ENCODE measurements around the gene PSD2. TPM values are rescaled to one million over a fixed set of nuclear protein-coding genes. Genes with fewer than 3 reads are reported as not detected.
A peak's percentile ranks its signal among the peaks of the same experiment; 100 is the strongest.

PSD2 gene
- total RNA-seq, 1 experiment from 2014 or later: 0.05 TPM

DNA sequence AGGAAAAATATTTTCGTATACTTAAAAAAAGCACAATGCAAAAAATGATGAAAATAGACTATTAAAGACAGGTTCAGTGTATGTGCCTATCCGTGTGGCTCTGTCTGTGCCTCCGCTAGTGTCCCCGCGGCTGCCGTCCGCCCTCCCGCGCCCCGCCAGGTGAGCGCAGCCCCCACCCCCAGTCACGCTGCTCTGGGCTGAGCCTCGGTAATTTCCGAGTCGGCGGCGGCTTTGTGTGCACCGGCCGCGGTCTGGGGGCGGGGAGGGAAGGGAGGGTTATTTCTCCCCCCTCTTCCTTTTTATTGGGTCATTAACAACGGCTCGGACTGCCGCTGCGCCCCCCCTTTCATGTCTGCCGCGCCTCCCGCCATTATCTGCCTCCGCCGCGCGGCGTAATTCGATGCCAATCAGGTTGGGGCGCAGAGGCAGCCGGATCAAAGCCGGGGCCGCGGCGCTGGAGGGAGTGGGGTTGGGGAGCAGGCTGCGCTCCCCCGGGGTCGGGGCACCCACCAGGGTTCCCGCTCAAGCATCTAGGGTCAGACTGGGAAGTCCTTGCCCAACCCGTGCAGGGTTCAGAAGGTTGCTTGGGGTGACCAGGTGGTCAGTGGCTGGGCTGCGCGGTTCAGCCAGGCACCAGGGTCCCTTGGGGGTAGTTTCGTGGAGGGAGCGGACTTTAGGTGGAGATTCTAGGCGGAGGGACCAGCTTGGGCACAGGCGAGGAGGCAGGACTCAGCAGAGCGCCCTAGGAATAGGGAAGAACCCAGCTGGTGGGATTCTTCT lies 39.5 kb upstream of the PSD2 start:
- POLR2A ChIA-PET: no interaction called here
- peak overlapping the region; percentile 17 to 31 for H3K4me3 ChIP-seq (ENCODE audit: low read depth in 2 of 2, low read length in 2 of 2)
- no peaks in the 10 kb centered on the region for H3K9me3 ChIP-seq (ENCODE audit: control insufficient read depth, insufficient read depth, low read depth, low read length)
- TF ChIP-seq POLR2AphosphoS5 (IDR thresholded peaks at IDR 0.05; ENCODE audit: low read depth, low read length) (no peak), SIN3A (IDR thresholded peaks at IDR 0.05; ENCODE audit: borderline replicate concordance, insufficient read depth, low read depth, low read length) (no peak), TCF7L2 (IDR thresholded peaks at IDR 0.05; ENCODE audit: low read depth, low read length) (peak; percentile 95)
- TF ChIP-seq, protein P1, sequence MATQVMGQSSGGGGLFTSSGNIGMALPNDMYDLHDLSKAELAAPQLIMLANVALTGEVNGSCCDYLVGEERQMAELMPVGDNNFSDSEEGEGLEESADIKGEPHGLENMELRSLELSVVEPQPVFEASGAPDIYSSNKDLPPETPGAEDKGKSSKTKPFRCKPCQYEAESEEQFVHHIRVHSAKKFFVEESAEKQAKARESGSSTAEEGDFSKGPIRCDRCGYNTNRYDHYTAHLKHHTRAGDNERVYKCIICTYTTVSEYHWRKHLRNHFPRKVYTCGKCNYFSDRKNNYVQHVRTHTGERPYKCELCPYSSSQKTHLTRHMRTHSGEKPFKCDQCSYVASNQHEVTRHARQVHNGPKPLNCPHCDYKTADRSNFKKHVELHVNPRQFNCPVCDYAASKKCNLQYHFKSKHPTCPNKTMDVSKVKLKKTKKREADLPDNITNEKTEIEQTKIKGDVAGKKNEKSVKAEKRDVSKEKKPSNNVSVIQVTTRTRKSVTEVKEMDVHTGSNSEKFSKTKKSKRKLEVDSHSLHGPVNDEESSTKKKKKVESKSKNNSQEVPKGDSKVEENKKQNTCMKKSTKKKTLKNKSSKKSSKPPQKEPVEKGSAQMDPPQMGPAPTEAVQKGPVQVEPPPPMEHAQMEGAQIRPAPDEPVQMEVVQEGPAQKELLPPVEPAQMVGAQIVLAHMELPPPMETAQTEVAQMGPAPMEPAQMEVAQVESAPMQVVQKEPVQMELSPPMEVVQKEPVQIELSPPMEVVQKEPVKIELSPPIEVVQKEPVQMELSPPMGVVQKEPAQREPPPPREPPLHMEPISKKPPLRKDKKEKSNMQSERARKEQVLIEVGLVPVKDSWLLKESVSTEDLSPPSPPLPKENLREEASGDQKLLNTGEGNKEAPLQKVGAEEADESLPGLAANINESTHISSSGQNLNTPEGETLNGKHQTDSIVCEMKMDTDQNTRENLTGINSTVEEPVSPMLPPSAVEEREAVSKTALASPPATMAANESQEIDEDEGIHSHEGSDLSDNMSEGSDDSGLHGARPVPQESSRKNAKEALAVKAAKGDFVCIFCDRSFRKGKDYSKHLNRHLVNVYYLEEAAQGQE (IDR thresholded peaks at IDR 0.05; ENCODE audit: insufficient read depth in 1 of 2, low read depth in 2 of 2, low read length in 1 of 2): no peak
- H3K27me3 ChIP-seq (ENCODE audit: control insufficient read depth, insufficient read depth, low read length): 0 out of 2 replicates have a peak, but pooled peaks cover 7% of the 10 kb centered on the region
- no peak overlapping the region for H3K27ac ChIP-seq (ENCODE audit: low read length)
- intact Hi-C loops (cut with micrococcal nuclease; ENCODE audit: unreplicated experiment) (loop anchor here (5.0 kb wide), 1 partner anchor 64 kb away; no protein-coding TSS in a partner anchor), in situ Hi-C loops (cut with HindIII; ENCODE audit: low pct_unique_long_range_greater_than_20kb, low sequenced_read_pairs) (no loop called here)
- no peak for DNase-seq (ENCODE audit: low read depth, low spot score)
- no peaks in the 10 kb centered on the region for H3K36me3 ChIP-seq (ENCODE audit: control insufficient read depth, insufficient read depth, low read length)
- CTCF ChIA-PET: interaction anchor here (1.4 kb wide), 1 partner anchor 10 kb away, joined by 5 read pairs; no protein-coding TSS in a partner anchor
- H3K4me1 ChIP-seq (ENCODE audit: control insufficient read depth, insufficient read depth, low read length): peaks cover 13% of the 10 kb centered on the region
- BruUV-seq (replicated peaks): no TSS peak
- no peak for ATAC-seq

DNA sequence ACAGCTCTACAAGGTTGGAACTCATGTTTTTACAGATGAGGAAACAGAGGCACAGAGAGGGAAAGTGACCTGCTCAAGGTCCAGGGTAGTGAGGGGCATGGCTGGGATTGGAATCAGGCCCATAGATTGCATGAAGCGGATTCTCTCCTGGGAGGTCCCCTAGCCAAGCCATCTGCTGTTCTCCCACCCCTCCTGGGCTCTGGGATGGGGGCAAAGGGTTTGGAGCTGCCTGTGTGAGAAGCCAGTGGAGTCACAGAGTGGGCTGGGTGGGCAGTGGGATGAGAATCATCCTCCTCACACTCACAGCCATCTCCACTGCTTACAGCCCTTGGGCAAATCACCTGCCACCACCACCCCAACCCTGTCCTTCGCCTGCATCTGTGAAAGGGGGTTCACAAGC lies 38.6 kb upstream of the PSD2 start:
- POLR2A ChIA-PET: no interaction called here
- no TSS peak for BruUV-seq (replicated peaks)
- H3K27me3 ChIP-seq (ENCODE audit: control insufficient read depth, insufficient read depth, low read length): 0 out of 2 replicates have a peak, but pooled peaks cover 7% of the 10 kb centered on the region

More for the DNA sequence above, 38.6 kb upstream of the PSD2 start:
- ATAC-seq: no peak
- TF ChIP-seq SIN3A (IDR thresholded peaks at IDR 0.05; ENCODE audit: borderline replicate concordance, insufficient read depth, low read depth, low read length): no peak
- TF ChIP-seq POLR2AphosphoS5 (IDR thresholded peaks at IDR 0.05; ENCODE audit: low read depth, low read length): no peak
- TF ChIP-seq, protein P2, sequence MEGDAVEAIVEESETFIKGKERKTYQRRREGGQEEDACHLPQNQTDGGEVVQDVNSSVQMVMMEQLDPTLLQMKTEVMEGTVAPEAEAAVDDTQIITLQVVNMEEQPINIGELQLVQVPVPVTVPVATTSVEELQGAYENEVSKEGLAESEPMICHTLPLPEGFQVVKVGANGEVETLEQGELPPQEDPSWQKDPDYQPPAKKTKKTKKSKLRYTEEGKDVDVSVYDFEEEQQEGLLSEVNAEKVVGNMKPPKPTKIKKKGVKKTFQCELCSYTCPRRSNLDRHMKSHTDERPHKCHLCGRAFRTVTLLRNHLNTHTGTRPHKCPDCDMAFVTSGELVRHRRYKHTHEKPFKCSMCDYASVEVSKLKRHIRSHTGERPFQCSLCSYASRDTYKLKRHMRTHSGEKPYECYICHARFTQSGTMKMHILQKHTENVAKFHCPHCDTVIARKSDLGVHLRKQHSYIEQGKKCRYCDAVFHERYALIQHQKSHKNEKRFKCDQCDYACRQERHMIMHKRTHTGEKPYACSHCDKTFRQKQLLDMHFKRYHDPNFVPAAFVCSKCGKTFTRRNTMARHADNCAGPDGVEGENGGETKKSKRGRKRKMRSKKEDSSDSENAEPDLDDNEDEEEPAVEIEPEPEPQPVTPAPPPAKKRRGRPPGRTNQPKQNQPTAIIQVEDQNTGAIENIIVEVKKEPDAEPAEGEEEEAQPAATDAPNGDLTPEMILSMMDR (IDR thresholded peaks at IDR 0.05): no peak
- TF ChIP-seq, protein P1 (IDR thresholded peaks at IDR 0.05; ENCODE audit: insufficient read depth in 1 of 2, low read depth in 2 of 2, low read length in 1 of 2): no peak
- TF ChIP-seq TCF7L2 (IDR thresholded peaks at IDR 0.05; ENCODE audit: low read depth, low read length): no peak
- Histone ChIP-seq H3K9me3 (ENCODE audit: control insufficient read depth, insufficient read depth, low read depth, low read length) (no peaks in the 10 kb centered on the region), H3K27ac (ENCODE audit: low read length) (no peak overlapping the region), H3K4me3 (ENCODE audit: low read depth in 2 of 2, low read length in 2 of 2) (no peak overlapping the region), H3K4me1 (ENCODE audit: control insufficient read depth, insufficient read depth, low read length) (peaks cover 13% of the 10 kb centered on the region), H3K36me3 (ENCODE audit: control insufficient read depth, insufficient read depth, low read length) (no peaks in the 10 kb centered on the region)
- in situ Hi-C loops (cut with HindIII; ENCODE audit: low pct_unique_long_range_greater_than_20kb, low sequenced_read_pairs) (no loop called here), intact Hi-C loops (cut with micrococcal nuclease; ENCODE audit: unreplicated experiment) (loop anchor here (5.0 kb wide), 1 partner anchor 65 kb away; no protein-coding TSS in a partner anchor)
- CTCF ChIA-PET: interaction anchor here (1.4 kb wide), 1 partner anchor 9 kb away, joined by 5 read pairs; no protein-coding TSS in a partner anchor
- DNase-seq (ENCODE audit: low read depth, low spot score): no peak
